Omental fat pad (tissue), 4 donors: ENCODE measurements around the gene SLC35G2. TPM values are rescaled to one million over a fixed set of nuclear protein-coding genes. Genes with fewer than 3 reads are reported as not detected.
A peak's percentile ranks its signal among the peaks of the same experiment; 100 is the strongest.
"Not testable (repeated sequence)": the region's sequence is repeated elsewhere in the genome, so short reads cannot be mapped to it uniquely, and the experiment has no call there.

ENCODE experiments used
- ATAC-seq: fragments of 150-250 bp; one replicate; pipeline ENCODE4 v1.9.1; 2016; ENCODE audit warnings: mild to moderate bottlenecking, moderate library complexity; ENCODE audit not compliant: low FRiP score
- DNase-seq: peaks from one replicate; pipeline ENCODE4 v3.0.0-alpha.2; 2019; ENCODE audit warnings: low spot score
- total RNA-seq, 4 donors: library from RNA; depleted of rRNA; stranded (reverse); fragments of >200 nt; gene quantifications; one replicate each; pipeline ENCODE4 v1.1.0, GENCODE V29; 2016
- TF ChIP-seq, protein P1 (sequence below), 3 donors: fragments of 450-650 bp; IDR thresholded peaks; one replicate each; pipeline ENCODE4 v1.5.1; 2016 to 2017; ENCODE audit warnings: antibody characterized with exemption in 3 of 3, mild to moderate bottlenecking in 3 of 3, moderate library complexity in 2 of 3

SLC35G2 gene
- total RNA-seq, 4 donors from 2014 or later = 9.1 to 27.8 (median 11.6) TPM

- ATAC-seq (no peak), DNase-seq (no peak)
- TF ChIP-seq, protein P1, sequence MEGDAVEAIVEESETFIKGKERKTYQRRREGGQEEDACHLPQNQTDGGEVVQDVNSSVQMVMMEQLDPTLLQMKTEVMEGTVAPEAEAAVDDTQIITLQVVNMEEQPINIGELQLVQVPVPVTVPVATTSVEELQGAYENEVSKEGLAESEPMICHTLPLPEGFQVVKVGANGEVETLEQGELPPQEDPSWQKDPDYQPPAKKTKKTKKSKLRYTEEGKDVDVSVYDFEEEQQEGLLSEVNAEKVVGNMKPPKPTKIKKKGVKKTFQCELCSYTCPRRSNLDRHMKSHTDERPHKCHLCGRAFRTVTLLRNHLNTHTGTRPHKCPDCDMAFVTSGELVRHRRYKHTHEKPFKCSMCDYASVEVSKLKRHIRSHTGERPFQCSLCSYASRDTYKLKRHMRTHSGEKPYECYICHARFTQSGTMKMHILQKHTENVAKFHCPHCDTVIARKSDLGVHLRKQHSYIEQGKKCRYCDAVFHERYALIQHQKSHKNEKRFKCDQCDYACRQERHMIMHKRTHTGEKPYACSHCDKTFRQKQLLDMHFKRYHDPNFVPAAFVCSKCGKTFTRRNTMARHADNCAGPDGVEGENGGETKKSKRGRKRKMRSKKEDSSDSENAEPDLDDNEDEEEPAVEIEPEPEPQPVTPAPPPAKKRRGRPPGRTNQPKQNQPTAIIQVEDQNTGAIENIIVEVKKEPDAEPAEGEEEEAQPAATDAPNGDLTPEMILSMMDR (IDR thresholded peaks at IDR 0.05) = no peak
Measured at GRCh38 chr3:136889947-136890346, 71.0 kb downstream of the SLC35G2 start.

GRCh38 chr3:136891934-136892855 lies 73.3 kb downstream of the SLC35G2 start:
- no peak for ATAC-seq
- no peak for DNase-seq
- TF ChIP-seq, protein P1 (IDR thresholded peaks at IDR 0.05) = no peak

- no peak for DNase-seq
- TF ChIP-seq, protein P1 (IDR thresholded peaks at IDR 0.05) = no peak
Measured at GRCh38 chr3:136893848-136894443, 75.0 kb downstream of the SLC35G2 start.

GRCh38 chr3:136897171-136897570 lies 78.2 kb downstream of the SLC35G2 start:
- not testable (repeated sequence) for ATAC-seq, DNase-seq

More at GRCh38 chr3:136893848-136894443, 75.0 kb downstream of the SLC35G2 start:
- ATAC-seq = peak; percentile 76

GRCh38 chr3:136898549-136898948 lies 79.6 kb downstream of the SLC35G2 start:
- ATAC-seq (no peak), DNase-seq (no peak)
- TF ChIP-seq, protein P1 (IDR thresholded peaks at IDR 0.05) = no peak

GRCh38 chr3:136898954-136899353 lies 80.0 kb downstream of the SLC35G2 start:
- ATAC-seq (no peak), DNase-seq (no peak)
- TF ChIP-seq, protein P1 (IDR thresholded peaks at IDR 0.05) = no peak

DNA sequence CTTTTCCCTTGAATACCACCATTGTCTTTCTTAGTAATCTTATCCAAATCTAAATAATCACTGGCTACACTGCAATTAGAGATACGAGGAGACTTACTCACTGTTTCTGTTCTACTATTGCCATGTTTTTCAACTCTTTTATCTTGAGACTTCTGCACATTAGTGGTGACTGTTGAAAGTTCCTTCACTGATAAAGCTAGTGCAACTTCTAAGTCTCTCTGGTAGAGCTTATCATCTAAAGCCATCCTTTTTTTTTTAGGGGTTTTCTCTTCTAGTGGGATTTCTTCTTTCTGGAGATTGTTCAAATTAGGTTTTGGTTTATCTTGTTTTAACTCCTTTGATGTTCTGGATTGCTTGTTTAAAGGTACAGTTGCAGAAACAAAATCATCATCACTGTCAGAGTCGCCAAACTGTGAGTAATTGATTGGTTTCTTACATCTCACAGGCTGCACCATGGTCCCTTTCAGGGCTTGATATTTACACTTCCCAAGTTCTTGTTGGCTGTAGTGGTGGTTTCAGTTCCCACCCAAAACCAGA lies 80.8 kb downstream of the SLC35G2 start:
- TF ChIP-seq, protein P1 (IDR thresholded peaks at IDR 0.05) = no peak
- DNase-seq = no peak
- ATAC-seq = no peak

- not testable (repeated sequence) for ATAC-seq, DNase-seq
Measured at GRCh38 chr3:136900694-136901093, 81.8 kb downstream of the SLC35G2 start.
